HG02981 (cell line): Measurements from ENCODE around the gene PSMF1.

ENCODE experiments used
- ATAC-seq: cut with Tn5 transposase; IDR thresholded peaks from one replicate; pipeline ENCODE4 v1.9.1; 2021; ENCODE audit warnings: mild to moderate bottlenecking, moderate library complexity; ENCODE audit not compliant: unreplicated experiment

The PSMF1 gene, protein sequence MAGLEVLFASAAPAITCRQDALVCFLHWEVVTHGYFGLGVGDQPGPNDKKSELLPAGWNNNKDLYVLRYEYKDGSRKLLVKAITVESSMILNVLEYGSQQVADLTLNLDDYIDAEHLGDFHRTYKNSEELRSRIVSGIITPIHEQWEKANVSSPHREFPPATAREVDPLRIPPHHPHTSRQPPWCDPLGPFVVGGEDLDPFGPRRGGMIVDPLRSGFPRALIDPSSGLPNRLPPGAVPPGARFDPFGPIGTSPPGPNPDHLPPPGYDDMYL

DNA sequence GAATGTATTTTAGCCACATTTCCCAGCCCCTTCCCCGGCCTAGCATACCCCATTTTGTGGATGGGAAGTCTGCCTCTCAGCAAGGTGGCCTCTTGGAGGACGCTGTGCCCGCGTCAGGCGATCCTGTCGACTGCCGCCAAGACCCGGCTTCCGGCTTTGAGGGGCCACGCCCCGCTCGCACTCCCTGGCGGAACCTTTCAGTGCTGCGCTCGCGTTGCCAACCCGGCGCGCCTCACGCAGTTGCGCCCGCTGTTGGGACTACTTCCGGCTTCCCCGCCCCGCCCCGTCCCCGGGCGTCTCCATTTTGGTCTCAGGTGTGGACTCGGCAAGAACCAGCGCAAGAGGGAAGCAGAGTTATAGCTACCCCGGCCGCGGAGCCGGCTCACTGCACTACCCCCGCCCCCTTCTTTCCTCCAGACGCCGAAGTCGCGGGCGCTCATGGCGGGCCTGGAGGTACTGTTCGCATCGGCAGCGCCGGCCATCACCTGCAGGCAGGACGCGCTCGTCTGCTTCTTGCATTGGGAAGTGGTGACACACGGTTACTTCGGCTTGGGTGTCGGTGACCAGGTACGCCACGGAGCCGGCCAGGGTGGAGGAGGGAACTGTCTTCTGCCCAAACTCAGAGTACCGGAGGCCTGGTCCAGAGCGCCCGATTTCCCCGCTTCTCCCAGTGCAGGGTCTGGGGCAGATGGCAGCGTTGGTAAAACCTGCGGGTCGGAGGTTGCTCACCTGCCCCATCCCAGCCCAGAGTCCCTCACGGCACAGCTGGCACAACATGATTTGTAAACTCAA lies at the start of gene PSMF1:
PSMF1 (plus strand) TSS at position 267 of the 792 bp plus-strand sequence; CDS start at position 439, 172 bp downstream.
- peak; percentile 94 for ATAC-seq

DNA sequence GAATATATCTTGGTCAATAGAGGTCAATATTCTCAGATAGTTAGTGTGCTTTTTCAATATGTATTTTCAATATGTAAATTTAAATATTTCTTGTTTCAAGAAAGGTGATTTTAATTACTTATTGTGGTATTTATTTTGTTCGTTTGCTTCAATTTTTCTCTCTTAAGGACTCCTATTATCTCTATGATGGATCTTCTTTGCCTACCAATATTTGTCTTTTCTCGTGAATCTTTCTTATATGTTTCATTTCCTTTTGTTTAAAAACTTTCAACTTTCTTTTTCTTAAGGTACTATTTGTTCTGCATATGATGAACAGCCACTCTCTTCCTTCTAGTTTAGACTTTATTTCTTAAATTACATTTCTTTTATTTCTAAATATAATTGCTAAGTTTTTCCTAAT lies 46.1 kb upstream of the PSMF1 start:
- no peak for ATAC-seq

DNA sequence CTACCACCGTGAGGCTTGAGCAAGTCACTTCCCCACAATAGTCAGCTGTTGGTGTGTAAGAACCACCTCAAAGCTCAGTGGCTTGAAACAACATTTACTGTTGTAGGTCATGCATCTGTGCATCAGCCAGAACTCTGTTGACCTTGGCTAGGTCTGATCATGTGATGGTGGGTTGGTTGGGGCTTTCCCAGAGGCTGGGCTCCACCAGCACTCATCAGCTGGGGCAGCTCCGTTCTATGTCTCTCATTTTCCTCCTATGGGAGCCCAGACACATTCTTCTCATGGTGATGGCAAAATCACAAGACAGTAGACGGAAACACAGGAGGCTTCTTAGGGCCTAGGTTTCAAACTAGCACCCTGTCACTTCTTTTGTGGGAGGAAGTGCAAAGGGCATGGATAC lies 42.8 kb upstream of the PSMF1 start:
- no peak for ATAC-seq

DNA sequence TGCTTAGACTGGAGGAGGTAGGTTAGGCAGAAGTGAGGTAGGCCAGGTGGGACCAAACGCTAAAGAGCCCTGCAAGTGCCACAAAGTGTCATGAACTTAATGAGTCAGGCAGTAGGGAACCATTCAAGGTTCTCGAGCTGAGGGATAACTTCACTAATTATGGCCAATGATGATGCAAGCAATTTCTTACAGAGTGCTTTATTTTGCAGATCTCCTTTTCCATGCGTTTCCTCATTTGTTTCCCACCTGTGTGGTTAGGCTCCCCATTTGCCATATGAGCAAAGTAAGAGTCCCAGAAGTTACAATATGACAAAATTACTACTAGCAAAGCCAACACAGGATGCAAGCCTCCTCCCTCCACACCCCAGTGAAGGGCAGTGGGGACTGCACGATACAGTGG lies 36.5 kb upstream of the PSMF1 start:
- ATAC-seq = no peak

DNA sequence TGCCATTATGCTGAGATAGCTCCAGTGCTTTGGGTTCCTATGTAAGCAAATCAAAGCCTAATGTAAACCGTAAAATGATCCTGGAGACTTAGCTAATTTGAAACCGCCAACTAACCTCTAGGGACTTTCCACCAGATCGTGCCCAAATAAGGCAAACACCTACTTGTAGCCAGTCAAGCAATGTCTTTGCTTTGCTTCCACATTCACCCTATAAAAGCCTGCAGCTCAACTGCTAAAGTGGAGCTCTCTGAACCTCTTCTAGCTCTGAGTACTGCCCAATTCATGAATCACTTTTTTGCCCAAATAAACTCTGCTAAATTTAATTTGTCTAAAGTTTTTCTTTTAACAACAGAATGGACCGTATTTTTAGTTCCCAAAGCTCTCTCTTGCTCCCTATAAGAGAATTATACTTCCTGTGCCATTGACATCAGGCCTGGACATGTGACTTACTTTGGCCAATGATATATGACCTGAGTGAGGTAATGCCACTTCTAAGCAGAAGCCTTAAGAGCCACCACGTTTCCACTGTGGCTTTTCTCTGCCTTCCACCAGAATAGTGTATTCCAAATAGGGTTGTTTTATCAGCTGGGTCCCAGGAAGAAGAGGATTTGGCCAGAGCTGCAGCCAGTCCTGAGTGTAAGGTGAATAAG lies 34.8 kb upstream of the PSMF1 start:
- no peak for ATAC-seq

DNA sequence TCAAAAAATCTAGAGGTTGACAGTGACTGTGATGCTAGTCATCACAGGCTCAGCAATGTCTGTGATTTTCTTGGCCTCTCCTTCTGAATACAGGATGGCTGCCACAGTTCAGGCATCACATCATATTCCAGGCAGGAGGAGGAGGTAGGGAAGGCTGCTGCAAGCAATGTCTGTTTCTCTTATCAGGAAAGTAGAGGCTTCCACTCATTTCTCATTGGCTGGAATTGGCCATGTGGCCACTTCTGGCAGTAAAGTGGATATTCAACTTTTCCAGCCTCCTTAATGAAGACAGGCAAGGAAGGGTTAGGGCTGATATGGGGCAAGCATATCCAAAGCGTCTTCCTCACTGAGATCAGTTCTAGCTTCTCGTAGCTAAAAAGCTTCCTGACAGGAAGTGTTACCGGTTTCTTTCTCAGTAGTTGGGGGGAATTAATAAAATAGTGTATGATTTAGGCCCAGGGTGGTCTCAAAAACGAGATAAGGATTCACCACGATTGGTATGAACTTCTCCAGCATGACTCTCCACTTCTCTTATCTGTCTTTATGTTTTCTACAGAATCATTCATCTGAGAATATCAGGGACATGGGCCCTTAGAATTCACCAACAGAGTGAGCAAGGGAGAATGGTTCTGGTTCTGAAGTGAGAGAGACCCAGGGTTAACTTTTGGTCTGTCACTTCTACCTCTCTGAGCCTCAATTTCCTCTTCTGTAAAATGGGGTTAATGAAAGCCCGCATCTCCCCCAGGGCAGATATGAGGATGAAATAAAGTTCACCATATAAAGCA lies 32.7 kb upstream of the PSMF1 start:
- ATAC-seq = no peak

DNA sequence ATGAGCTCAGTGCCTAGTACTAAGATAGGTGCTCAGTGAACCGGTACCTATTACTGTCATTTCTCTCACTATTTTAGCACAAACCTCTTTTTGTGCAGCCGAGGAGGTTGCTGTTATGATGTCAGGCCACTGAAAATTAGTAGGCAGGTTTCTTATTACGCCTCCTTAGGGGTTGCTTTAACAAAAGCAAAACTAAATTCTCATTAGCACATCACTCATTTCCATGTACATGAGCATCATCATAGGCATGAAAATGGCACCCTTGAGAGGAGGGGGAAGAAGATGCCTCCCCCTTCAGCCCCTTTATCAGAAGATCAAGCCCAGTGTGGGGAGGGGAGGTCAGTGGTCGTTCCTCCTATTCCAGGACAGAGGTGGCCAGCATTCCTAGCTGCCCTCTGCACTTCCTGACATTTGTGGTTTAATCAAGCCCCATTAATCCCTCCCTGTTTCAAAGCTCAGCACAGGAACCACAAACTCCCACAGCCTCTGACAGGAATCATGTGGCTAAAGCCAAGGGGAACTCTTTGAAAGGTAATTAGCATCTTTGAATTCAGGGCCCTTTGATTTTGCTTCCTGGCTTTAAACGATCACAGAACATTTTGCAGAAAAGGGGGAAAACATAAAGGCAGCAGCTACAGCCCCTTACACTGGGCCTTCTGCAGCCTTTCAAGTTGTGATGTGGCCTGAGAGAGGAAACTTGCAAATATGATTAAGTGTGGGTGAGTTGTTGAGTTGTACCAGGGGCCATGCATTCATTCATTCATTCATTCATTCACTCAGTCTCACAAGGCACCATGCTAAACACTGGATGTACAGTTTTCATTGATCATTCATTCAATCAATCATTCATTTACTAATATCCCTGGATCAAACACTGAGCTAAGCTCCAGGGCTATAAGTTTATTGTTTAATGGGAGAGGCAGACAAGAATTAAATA lies 31.9 kb upstream of the PSMF1 start:
- no peak for ATAC-seq

DNA sequence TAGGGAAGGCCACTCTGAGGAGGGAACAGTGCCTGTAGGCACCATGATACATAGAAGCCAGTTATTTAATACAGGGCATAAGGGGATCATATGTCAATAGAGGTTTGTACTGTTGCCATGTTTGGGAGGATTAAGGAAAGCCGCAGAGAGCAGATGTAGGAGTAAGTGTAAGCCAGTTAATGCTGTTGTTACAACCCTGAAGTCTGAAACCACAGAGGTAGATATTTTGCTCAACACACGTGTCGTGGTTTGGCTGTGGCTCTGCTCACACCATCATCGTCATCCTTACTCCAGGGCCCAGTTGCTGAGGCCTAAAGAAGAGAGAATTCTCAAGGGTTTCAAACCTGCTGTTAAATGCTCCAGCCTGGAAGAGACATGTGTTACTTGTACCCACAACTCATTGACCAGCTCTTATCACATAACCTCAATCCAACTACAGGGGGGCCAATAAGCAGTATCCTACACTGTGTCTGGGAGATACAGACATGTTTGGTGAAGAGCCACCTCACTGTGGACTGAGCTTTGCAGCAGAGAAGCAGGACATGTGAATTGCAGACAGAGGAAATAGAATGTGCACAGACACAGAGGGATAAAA lies 31.0 kb upstream of the PSMF1 start:
- ATAC-seq = no peak

DNA sequence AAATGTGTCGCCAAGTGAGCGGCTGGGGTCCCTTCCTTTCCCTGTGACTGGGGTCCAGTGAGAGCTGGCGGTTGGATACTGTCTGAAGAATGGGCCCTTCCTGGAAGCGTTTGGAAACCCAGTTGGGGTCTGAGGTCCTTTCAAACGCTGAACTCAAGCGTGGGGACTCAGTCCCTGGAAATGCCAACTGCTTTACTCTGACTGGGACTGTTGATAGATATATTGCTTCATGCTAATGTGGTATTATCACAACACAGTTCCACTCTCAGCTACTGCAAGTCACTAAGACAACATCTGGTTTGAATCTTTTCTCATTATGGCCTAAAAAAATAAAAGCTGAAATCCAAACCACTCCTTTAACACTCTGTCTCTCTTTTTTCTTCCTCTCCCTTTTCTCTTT lies 23.7 kb upstream of the PSMF1 start:
- no peak for ATAC-seq

DNA sequence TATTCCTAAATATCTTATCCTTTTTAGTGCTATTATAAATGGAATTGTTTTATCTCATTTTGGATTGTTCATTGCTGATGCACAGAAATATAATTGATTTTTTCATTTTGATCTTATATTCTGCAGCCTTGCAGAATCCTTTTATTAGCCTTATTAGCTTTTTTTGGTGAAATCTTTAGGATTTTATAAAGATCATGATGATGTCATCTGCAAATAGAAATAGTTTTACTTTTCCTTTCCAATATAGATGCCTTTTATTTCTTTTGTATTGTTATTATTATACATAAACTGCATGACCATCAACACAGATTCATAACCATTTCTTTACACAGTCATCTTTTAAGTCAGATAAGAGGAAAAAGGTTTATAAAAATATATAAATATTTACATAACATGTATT lies 16.9 kb upstream of the PSMF1 start:
- ATAC-seq = no peak

DNA sequence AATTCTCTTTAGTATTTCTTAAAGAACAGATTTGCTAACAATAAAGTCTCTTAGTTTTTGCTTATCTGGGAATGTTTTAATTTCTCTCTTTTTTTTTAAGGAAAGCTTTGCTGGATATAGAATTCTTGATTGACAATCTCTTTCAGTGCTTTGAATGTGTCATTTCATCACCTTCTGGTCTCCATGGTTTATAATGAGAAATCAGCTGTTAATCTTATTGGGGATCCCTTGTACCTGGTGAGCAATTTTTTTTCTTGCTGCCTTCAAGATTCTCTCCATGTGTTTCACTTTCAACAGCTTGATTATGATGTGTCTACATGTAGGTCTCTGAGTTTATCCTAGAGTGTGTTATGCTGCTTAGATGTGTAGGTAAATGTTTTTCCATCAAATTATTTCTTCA lies 16.4 kb upstream of the PSMF1 start:
- no peak for ATAC-seq

DNA sequence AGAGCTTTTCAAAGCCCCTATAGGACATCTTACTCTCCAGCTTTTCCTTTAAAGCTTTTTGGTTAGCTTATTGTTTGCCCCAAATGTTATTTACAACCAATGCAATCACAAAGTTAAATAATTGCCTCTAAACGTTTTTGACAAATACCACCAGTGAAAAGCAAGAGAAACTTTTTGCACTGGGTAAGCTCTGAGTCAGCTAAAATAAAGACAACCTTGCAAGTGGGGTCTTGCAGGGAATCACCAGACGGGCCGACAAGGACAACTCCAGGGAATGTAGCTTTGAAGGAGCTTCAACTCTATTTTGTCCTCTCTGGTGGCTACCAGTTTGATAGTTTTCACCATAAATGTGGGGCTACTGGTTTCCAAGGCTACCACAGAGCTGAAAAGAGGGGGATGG lies 14.7 kb upstream of the PSMF1 start:
- no peak for ATAC-seq

DNA sequence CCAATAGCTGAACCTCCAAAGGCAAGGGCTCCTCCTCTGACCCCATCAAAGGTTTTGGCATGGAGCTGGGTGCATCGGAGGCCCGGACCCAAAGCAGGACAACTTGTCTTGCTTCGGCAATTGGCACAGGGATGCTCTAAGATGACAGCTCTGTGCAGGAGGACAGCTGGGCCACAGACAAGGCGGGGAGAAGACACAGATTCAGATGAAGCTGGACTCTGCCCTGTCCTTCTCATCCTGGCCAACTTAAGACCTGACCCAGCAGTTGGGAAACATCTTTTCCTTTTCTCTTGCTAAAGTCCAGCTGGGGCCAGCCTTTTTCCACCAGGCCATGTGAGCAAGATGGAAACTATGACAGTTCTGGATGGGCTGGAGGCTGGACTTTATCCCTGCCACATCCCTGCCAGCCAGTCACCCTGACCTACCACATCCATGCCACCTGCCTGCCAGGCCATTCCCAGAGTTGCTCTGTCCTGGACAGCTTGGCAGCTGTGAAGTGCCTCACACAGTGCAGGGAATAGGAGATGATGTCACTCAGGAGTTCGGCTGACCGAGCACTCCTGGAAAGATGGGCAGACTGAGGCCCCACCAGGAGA lies 12.7 kb upstream of the PSMF1 start:
- no peak for ATAC-seq

DNA sequence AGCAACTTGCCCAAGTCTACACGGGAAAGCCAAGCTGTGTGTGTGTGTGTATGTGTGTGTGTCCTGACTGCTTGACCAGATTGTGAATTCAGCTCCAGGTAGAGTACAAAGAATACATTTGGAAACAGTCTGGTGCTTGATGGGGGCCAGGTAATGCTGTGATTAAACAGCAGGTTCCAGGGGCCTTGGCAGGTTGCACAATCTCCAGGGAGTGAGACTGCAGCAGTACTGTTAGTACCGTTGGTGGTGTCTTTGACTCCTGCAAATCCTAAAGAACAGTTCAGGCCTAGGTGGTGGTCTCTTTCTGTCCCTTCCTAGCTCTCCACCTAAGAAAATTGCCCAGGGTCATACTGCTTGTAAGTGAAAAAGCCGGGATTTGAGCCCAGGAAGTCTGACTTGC lies 11.2 kb upstream of the PSMF1 start:
- ATAC-seq = no peak

DNA sequence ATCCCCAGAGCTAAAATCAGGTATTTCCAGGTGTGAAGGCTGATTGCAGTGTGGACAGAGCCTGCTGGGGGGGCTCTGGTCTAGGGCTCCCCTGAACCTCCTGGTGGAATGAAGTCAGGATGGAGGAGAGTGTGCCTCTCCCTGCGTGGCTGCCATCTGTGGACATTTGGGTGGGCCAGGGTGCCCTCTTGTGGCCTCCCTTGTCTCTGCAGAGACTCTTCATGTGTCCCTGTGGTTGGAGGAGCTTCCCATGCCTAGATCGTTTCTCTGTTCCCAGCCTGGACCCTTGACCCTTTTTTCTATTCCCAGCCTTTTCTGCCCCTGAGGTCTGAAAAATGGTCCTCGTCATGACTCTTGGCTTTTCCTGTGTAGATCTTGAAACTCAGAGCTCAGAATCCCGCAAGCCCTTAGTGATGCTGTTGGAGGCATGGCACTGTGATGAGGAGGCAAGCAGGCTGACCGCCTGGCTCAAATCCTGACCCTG lies 9.9 kb upstream of the PSMF1 start:
- no peak for ATAC-seq

DNA sequence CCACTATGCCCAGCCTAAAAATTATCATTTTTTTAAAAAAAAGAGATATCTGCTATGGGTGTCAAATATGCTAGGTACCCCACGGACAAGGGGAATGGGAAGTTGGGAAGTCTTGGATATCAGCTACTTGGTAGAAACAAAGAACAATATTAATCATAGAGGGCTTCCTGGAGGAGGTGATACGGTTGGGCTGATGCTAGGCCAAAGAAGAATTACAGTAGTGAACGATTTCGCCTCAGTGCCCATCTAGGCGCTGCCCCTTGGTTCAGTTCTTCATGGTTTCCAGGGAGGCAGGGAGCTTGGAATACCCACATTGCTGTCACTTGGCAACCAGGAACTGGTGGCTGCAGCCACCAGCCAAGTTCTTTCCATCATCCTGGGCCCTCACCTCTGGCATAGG lies 5.5 kb upstream of the PSMF1 start:
- ATAC-seq = no peak

DNA sequence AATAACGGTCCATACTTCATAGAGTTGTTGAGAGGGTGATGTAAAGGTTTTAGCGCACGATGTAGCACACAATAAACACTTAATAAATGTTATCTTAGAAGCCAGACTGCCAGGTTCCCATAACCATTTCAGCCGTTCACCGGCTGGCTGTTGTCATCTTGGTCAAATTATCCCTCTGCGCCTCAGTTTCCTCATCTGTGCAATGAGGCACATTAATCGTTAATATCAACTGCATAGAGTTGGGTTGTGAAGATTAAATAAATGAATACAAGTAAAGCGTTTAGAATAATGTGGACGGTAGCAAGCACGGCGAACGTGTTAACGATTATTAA lies 432 bp upstream of the PSMF1 start:
- ATAC-seq = no peak

DNA sequence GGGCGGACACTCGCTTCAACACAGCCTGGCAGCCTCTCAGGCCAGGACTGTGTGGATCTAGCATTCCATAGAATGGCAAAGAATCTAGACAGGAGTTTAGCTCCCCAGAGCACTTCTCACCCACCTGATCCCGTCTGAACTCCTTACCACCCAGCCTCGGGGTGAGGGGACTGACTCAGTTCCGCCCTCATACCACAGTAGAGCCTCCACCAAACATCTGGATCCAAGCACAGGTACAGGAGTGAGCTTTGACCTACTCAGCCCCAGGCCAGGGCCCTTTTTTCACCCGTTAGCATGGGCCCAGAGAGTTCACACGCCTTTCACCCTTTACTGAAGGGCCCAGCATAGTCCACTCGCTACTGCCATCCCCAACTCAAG lies 715 bp downstream of the PSMF1 start:
- no peak for ATAC-seq

DNA sequence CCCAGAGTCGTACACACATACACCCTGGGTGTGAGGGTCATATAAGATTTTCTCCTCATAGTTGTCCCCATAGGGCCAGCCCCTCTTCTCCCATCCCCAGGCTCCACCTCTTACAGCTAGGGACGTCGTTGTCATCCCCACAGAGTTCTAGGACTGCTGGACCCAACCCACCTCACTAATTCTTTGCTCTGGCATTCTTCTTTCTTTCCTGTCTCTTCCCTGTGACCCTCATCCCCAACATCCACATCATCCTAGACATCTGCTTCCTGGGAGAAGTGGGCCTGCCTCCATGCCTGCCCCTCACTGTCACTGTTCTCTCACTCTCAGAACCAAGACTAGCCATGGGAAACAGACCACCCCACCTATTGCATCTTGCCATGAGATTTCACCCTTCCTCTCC lies 1.1 kb downstream of the PSMF1 start:
- no peak for ATAC-seq
